Measurements from ENCODE around the gene ARHGAP44. TPM values are rescaled to one million over a fixed set of nuclear protein-coding genes. Genes with fewer than 3 reads are reported as not detected.

The ARHGAP44 gene
- total RNA-seq, 2 experiments from 2014 or later, result 13.7 to 19.9 TPM

DNA sequence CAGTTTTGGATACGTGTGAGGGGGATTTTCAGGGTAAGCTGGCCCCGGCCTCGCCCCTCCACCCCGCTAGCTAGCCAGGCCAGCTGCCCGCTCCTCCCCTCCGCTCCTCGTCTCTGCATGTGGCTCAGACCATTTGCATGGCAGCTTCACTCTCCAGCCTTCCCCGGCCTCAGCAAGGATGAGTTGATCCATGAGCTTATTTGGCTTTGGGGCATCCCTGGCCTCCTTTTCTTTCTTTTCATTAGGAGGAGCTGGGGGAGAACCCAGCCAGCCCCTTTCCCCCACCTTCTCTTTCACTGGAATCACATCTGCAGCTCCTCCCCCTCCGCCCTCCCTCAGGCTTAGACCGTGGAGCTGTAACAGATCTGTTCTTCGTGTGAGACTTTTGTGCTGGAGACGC lies 197.8 kb downstream of the ARHGAP44 start:
- no TSS peak for BruUV-seq (replicated peaks)
- Histone ChIP-seq H4K20me1 (ENCODE audit: insufficient read depth, low read length) (no peaks in the 10 kb centered on the region), H3K79me2 (ENCODE audit: insufficient read depth, low read depth, low read length) (no peaks in the 10 kb centered on the region), H3K4me3 (ENCODE audit: low read depth, low read length, poor library complexity, severe bottlenecking) (no peak overlapping the region), H3K4me1 (ENCODE audit: insufficient read depth, low read length, poor library complexity, severe bottlenecking) (peaks cover 5% of the 10 kb centered on the region), H3K4me2 (ENCODE audit: low read length) (no peak overlapping the region), H3K9me3 (ENCODE audit: low read length) (no peaks in the 10 kb centered on the region), H2AFZ (ENCODE audit: low read length) (no peak overlapping the region), H3K27ac (ENCODE audit: low read depth, low read length, poor library complexity, severe bottlenecking) (no peak overlapping the region), H3K36me3 (ENCODE audit: insufficient read depth, low read length) (peaks cover 35% of the 10 kb centered on the region), H3K9me2 (ENCODE audit: insufficient read depth, low read length) (no peaks in the 10 kb centered on the region)
- ChIA-PET POLR2A (interaction anchor here (0.9 kb wide), 1 partner anchor 14 kb away, joined by 4 read pairs; no protein-coding TSS in a partner anchor), CTCF (ENCODE audit: unreplicated experiment) (no interaction called here)
- intact Hi-C loops (cut with micrococcal nuclease; ENCODE audit: unreplicated experiment), result no loop called here
- DNase-seq (ENCODE audit: low spot score), result no peak
- TF ChIP-seq, protein P1, sequence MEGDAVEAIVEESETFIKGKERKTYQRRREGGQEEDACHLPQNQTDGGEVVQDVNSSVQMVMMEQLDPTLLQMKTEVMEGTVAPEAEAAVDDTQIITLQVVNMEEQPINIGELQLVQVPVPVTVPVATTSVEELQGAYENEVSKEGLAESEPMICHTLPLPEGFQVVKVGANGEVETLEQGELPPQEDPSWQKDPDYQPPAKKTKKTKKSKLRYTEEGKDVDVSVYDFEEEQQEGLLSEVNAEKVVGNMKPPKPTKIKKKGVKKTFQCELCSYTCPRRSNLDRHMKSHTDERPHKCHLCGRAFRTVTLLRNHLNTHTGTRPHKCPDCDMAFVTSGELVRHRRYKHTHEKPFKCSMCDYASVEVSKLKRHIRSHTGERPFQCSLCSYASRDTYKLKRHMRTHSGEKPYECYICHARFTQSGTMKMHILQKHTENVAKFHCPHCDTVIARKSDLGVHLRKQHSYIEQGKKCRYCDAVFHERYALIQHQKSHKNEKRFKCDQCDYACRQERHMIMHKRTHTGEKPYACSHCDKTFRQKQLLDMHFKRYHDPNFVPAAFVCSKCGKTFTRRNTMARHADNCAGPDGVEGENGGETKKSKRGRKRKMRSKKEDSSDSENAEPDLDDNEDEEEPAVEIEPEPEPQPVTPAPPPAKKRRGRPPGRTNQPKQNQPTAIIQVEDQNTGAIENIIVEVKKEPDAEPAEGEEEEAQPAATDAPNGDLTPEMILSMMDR (conservative IDR thresholded peaks at IDR 0.05; ENCODE audit: low read length), result no peak
- TF ChIP-seq EZH2phosphoT487 (IDR thresholded peaks at IDR 0.05; ENCODE audit: borderline replicate concordance, low read depth, low read length), result no peak

DNA sequence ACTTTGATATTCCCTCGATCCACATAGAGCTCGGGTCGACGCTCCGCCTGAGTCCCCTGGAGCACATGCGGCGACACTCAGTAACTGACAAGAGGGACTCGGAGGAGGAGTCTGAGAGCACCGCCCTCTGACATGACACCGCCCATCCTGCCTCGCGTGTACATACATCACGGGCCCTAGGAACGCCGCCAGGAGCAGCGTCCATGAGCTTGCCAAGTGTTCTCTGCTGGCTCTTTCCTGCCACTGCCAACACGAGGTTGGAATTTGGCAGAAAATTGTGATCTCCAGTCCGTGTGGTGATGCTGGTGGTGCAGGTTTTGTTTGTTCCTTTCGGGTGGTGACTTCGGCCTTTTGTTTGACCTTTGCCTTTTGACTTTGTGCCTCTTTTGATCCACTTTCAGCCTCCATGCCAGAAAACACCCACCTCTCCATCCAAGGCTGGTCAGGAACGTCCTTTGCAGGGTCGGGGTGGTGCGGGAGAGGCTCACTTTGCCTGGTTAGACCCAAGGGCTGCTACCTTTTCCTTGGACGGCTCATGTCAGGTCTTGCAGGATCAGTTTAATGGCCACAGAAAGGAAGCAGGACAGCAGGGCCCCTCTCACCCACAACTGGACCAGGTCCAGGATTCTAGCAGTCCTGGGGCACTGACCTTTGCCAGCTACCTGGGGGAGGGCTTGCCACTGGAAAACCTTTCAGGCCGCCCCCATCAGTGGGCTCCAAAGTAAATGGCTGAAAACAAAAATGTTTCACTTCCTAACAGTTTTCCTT lies 200.9 kb downstream of the ARHGAP44 start:
- ChIA-PET POLR2A (no interaction called here), CTCF (ENCODE audit: unreplicated experiment) (interaction anchor here (0.7 to 1.9 kb wide), 2 partner anchors 13 to 56 kb away, joined by 3 to 4 read pairs; no protein-coding TSS in a partner anchor)
- no peaks in the 10 kb centered on the region for H3K79me2 ChIP-seq (ENCODE audit: insufficient read depth, low read depth, low read length)
- H3K4me3 ChIP-seq (ENCODE audit: low read depth, low read length, poor library complexity, severe bottlenecking), result no peak overlapping the region
- no peaks in the 10 kb centered on the region for H3K4me1 ChIP-seq (ENCODE audit: insufficient read depth, low read length, poor library complexity, severe bottlenecking)
- H3K4me2 ChIP-seq (ENCODE audit: low read length), result no peak overlapping the region
- H3K9me3 ChIP-seq (ENCODE audit: low read length), result no peaks in the 10 kb centered on the region
- peaks cover 62% of the 10 kb centered on the region for H3K36me3 ChIP-seq (ENCODE audit: insufficient read depth, low read length)
- no peak for DNase-seq (ENCODE audit: low spot score)
- no peaks in the 10 kb centered on the region for H4K20me1 ChIP-seq (ENCODE audit: insufficient read depth, low read length)
- H2AFZ ChIP-seq (ENCODE audit: low read length), result no peak overlapping the region
- no peaks in the 10 kb centered on the region for H3K9me2 ChIP-seq (ENCODE audit: insufficient read depth, low read length)
- no peak overlapping the region for H3K27ac ChIP-seq (ENCODE audit: low read depth, low read length, poor library complexity, severe bottlenecking)
- TF ChIP-seq, protein P1 (conservative IDR thresholded peaks at IDR 0.05; ENCODE audit: low read length), result no peak
- TF ChIP-seq EZH2phosphoT487 (IDR thresholded peaks at IDR 0.05; ENCODE audit: borderline replicate concordance, low read depth, low read length), result no peak
- no TSS peak for BruUV-seq (replicated peaks)
- intact Hi-C loops (cut with micrococcal nuclease; ENCODE audit: unreplicated experiment), result no loop called here

DNA sequence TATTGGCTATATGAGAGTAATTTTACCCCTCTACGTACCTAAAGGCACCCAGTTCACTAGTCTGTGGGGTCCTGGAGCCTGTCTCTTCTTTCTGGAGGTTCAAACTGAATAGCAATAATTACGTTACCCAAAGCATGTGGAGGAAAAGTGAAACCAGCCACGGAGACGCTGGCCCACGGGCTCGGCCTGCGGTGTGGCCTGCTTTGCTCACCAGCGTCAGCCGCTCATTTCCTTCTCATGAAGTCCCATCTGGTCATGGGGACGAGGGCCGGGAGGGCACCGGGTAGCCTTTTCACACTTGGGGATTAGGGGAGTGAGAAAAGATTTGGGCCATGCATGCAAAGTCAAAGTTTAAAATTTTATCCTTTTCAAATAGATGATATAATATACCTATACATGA lies 201.6 kb downstream of the ARHGAP44 start:
- H3K36me3 ChIP-seq (ENCODE audit: insufficient read depth, low read length), result peaks cover 69% of the 10 kb centered on the region
- CTCF ChIA-PET (ENCODE audit: unreplicated experiment), result no interaction called here

More for the DNA sequence above, 201.6 kb downstream of the ARHGAP44 start:
- POLR2A ChIA-PET, result no interaction called here
- no peak overlapping the region for H3K4me2 ChIP-seq (ENCODE audit: low read length)
- H3K27ac ChIP-seq (ENCODE audit: low read depth, low read length, poor library complexity, severe bottlenecking), result no peak overlapping the region
- BruUV-seq (replicated peaks), result TSS peak; percentile 67
- H3K4me3 ChIP-seq (ENCODE audit: low read depth, low read length, poor library complexity, severe bottlenecking), result no peak overlapping the region
- H3K9me3 ChIP-seq (ENCODE audit: low read length), result no peaks in the 10 kb centered on the region
- no peaks in the 10 kb centered on the region for H3K9me2 ChIP-seq (ENCODE audit: insufficient read depth, low read length)
- no peaks in the 10 kb centered on the region for H3K4me1 ChIP-seq (ENCODE audit: insufficient read depth, low read length, poor library complexity, severe bottlenecking)
- no peak for TF ChIP-seq EZH2phosphoT487 (IDR thresholded peaks at IDR 0.05; ENCODE audit: borderline replicate concordance, low read depth, low read length)
- TF ChIP-seq, protein P1 (conservative IDR thresholded peaks at IDR 0.05; ENCODE audit: low read length), result no peak
- no peak for DNase-seq (ENCODE audit: low spot score)
- intact Hi-C loops (cut with micrococcal nuclease; ENCODE audit: unreplicated experiment), result no loop called here
- no peak overlapping the region for H2AFZ ChIP-seq (ENCODE audit: low read length)
- H3K79me2 ChIP-seq (ENCODE audit: insufficient read depth, low read depth, low read length), result no peaks in the 10 kb centered on the region
- no peaks in the 10 kb centered on the region for H4K20me1 ChIP-seq (ENCODE audit: insufficient read depth, low read length)

All from OCI-LY7 (cell line).